HG02759 (cell line): ENCODE data around the gene CDH4.
"Not testable (repeated sequence)": the region's sequence is repeated elsewhere in the genome, so short reads cannot be mapped to it uniquely, and the experiment has no call there.

Experiments used
- ATAC-seq: cut with Tn5 transposase; IDR thresholded peaks from one replicate; pipeline ENCODE4 v1.9.1; 2021; ENCODE audit warnings: mild to moderate bottlenecking, moderate library complexity; ENCODE audit not compliant: unreplicated experiment

CDH4 gene

GRCh38 chr20:61450549-61450948 lies 198.5 kb downstream of the CDH4 start:
- no peak for ATAC-seq

- no peak for ATAC-seq
Measured at GRCh38 chr20:61451009-61451408, 198.9 kb downstream of the CDH4 start.

- ATAC-seq = no peak
Measured at GRCh38 chr20:61451953-61452352, 199.9 kb downstream of the CDH4 start.

GRCh38 chr20:61453219-61453618 lies 201.2 kb downstream of the CDH4 start:
- no peak for ATAC-seq

GRCh38 chr20:61453623-61454022 lies 201.6 kb downstream of the CDH4 start:
- ATAC-seq = not testable (repeated sequence)

GRCh38 chr20:61454053-61454452 lies 202.0 kb downstream of the CDH4 start:
- ATAC-seq = no peak

GRCh38 chr20:61455508-61456215 lies 203.6 kb downstream of the CDH4 start:
- no peak for ATAC-seq

GRCh38 chr20:61457725-61458124 lies 205.7 kb downstream of the CDH4 start:
- no peak for ATAC-seq

GRCh38 chr20:61458146-61458746 lies 206.2 kb downstream of the CDH4 start:
- no peak for ATAC-seq

- ATAC-seq = no peak
Measured at GRCh38 chr20:61459266-61459665, 207.2 kb downstream of the CDH4 start.

- no peak for ATAC-seq
Measured at GRCh38 chr20:61459705-61460104, 207.6 kb downstream of the CDH4 start.

- no peak for ATAC-seq
Measured at GRCh38 chr20:61460261-61461052, 208.4 kb downstream of the CDH4 start.

- ATAC-seq = no peak
Measured at GRCh38 chr20:61461461-61461860, 209.4 kb downstream of the CDH4 start.

GRCh38 chr20:61464307-61465303 lies 212.5 kb downstream of the CDH4 start:
- ATAC-seq = no peak

GRCh38 chr20:61475729-61476128 lies 223.7 kb downstream of the CDH4 start:
- ATAC-seq = no peak

- ATAC-seq = no peak
Measured at GRCh38 chr20:61476956-61477355, 224.9 kb downstream of the CDH4 start.

GRCh38 chr20:61477451-61477861 lies 225.4 kb downstream of the CDH4 start:
- no peak for ATAC-seq

GRCh38 chr20:61478094-61478493 lies 226.0 kb downstream of the CDH4 start:
- ATAC-seq = no peak

GRCh38 chr20:61478611-61479305 lies 226.7 kb downstream of the CDH4 start:
- ATAC-seq = no peak

- not testable (repeated sequence) for ATAC-seq
Measured at GRCh38 chr20:61479433-61479832, 227.4 kb downstream of the CDH4 start.
